NT2/D1 (cell line): Measurements from ENCODE around the gene SHC3.

ENCODE experiments used
- SUZ12 ChIP-seq: IDR thresholded peaks from 2 replicates; pipeline ENCODE4 v1.6.1; 2011; ENCODE audit not compliant: insufficient read length, insufficient read depth; ENCODE audit errors: extremely low read depth
- YY1 ChIP-seq: IDR thresholded peaks from 2 replicates; pipeline ENCODE4 v1.6.1; 2011; ENCODE audit not compliant: insufficient read length, insufficient read depth
- ZNF274 ChIP-seq: IDR thresholded peaks from 2 replicates; pipeline ENCODE4 v1.6.1; 2011; ENCODE audit warnings: mild to moderate bottlenecking, low read depth, low read length

DNA sequence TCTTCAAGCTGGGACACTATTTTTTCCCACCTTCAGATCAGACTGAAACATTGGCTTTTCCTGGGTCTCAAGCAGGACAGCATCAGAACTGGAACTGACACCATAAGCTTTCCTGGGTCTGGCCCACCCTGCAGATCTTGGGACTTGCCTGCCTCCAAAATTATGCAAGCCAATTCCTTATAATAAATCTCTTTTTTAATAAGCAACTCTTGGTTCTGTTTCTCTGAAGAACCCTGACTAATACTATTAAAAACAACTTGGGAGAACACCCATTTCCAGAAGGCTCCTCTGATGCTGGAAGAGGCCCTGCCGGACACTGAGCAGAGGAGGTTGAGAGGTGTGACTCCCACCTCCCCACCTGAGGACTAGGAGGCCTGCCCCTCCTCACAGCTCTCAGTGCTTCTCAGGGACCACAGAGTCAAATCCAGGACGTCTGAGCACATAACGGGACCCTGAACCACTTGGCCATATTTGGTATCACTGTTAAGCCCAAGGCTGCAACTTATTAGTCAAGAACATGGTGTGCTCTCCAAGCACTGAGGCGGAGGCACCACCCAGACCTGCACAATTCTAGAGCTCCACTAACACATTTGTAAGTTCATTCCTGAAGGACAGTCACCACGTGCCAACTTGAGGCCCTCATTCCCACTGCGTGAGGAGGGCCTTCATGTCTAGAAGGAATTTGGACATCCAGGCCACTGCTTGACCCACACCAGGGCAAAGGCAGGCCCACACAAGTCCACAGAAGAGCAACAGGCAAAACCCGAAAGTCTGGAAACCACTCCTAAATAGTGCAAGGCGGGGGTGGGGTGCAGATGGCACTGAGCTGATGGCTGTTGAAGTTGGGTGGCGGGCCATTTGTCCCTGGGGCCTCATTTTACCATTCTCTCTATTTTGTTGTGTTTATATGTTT, 9.5 kb downstream of the SHC3 start:
- TF ChIP-seq YY1: no peak
- no peak for TF ChIP-seq ZNF274
- no peak for TF ChIP-seq SUZ12
